Nephron (organoid): ENCODE measurements around the gene PNP.

Source experiments
- H3K27ac Mint-ChIP-seq, 3 experiments: 2 replicates each; pipeline ENCODE4 v1.8.0; 2020; ENCODE audit warnings: mixed read lengths in 3 of 3, mild to moderate bottlenecking in 2 of 3, moderate library complexity in 1 of 3
- H3K27me3 Mint-ChIP-seq: 2 replicates; pipeline ENCODE4 v1.8.0; 2021; ENCODE audit warnings: low read depth, mild to moderate bottlenecking, moderate library complexity, mixed read lengths
- H3K36me3 Mint-ChIP-seq: 2 replicates; pipeline ENCODE4 v1.8.0; 2020; ENCODE audit warnings: low read depth, mixed read lengths
- H3K4me1 Mint-ChIP-seq: 2 replicates; pipeline ENCODE4 v1.8.0; 2020; ENCODE audit warnings: mixed read lengths
- H3K4me3 Mint-ChIP-seq, 3 experiments: 2 replicates each; pipeline ENCODE4 v1.8.0; 2020; ENCODE audit warnings: mild to moderate bottlenecking in 3 of 3, mixed read lengths in 3 of 3, moderate library complexity in 2 of 3
- H3K9me3 Mint-ChIP-seq: 2 replicates; pipeline ENCODE4 v1.8.0; 2020; ENCODE audit warnings: mixed read lengths
- TF ChIP-seq, protein P1 (sequence below), 3 experiments: fragments of 200-600 bp; sonication (generic); IDR thresholded peaks; one replicate each; pipeline ENCODE4 v1.5.0; 2021; ENCODE audit warnings: antibody characterized with exemption in 3 of 3; ENCODE audit not compliant: unreplicated experiment in 3 of 3

PNP gene

DNA sequence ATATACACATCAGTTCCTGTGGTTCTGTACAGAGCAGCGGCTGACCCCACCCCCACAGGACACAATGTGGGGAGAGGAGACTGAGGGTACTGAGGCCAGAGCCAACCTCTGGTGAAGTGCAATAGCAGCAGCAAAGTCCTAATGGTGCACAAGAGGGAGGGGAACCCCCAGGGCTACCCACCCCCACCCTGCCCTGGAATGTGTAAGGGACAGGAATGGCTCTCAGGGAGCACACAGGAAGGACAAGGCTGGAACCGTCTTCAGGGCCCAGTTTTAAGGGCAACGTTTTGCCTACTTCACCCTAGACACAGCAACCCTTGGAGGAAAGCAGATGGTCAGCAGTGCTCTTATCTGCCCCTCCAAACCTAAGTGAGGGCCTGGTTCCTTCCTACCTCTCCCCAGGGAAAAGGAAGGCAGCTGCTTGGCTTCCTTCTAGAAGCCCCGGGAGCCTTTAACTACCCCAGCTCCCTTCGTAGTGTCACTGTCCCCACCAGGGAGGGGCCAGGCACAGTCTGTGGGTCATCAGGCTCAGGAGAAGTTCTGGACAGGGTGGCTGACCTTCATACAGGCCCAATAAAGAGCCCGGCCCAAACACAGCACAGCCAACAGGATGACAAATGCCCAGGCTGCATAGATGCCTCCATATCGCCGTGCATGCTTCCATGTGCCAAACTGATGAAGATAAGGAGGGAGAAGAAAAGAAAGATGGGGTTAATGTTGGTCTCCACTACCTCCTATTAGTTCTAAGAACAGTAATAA lies 11.0 kb upstream of the PNP start:
- peaks cover 18% of the 10 kb centered on the region for H3K4me1 Mint-ChIP-seq
- H3K27ac Mint-ChIP-seq: no peak overlapping the region
- H3K4me3 Mint-ChIP-seq: peak overlapping the region; percentile 53 to 94 (median 93)
- TF ChIP-seq, protein P1, sequence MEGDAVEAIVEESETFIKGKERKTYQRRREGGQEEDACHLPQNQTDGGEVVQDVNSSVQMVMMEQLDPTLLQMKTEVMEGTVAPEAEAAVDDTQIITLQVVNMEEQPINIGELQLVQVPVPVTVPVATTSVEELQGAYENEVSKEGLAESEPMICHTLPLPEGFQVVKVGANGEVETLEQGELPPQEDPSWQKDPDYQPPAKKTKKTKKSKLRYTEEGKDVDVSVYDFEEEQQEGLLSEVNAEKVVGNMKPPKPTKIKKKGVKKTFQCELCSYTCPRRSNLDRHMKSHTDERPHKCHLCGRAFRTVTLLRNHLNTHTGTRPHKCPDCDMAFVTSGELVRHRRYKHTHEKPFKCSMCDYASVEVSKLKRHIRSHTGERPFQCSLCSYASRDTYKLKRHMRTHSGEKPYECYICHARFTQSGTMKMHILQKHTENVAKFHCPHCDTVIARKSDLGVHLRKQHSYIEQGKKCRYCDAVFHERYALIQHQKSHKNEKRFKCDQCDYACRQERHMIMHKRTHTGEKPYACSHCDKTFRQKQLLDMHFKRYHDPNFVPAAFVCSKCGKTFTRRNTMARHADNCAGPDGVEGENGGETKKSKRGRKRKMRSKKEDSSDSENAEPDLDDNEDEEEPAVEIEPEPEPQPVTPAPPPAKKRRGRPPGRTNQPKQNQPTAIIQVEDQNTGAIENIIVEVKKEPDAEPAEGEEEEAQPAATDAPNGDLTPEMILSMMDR (IDR thresholded peaks at IDR 0.05; ENCODE audit: unreplicated experiment in 3 of 3): no peak
- H3K27me3 Mint-ChIP-seq: no peaks in the 10 kb centered on the region
- H3K9me3 Mint-ChIP-seq: no peaks in the 10 kb centered on the region
- peaks cover 22% of the 10 kb centered on the region for H3K36me3 Mint-ChIP-seq

DNA sequence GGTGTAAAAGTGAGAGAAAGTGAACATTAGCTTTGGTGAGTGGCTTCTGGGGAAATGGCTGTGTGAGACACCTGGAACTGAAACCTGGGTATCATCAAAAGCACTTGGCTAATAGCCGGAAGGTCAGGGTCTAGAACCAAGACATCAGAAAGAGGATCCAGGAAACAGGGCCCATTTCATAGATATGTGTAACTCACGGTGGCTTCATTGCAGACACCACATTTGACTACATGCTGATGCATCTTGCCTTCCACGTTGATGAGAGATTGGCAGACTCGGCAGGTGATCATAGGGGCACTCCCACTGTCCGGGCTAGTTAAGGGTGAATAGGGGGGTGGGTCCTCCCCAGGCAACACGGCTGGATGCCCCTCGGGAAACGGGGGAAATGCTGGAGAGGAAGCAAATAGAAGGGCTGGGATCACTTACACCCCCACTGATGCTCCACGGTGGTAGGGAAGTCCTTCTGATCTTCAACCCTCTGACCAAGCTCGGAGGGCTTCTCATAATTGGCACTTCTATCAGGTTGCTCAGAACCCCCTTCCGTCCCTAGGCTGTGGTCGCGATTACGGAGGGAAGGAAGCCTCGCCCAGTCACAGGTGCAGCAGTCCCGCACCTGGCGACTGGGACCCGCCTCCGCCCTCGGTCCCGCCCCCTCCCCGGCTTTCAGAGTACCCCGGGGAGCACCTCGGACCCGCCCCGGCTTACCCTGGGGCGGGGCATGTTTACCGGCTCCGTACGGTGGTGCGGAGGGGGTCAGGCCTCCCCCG lies 8.6 kb upstream of the PNP start:
- H3K4me3 Mint-ChIP-seq: peak overlapping the region; percentile 85 to 94 (median 93)
- H3K27me3 Mint-ChIP-seq: peaks cover 4% of the 10 kb centered on the region
- no peaks in the 10 kb centered on the region for H3K9me3 Mint-ChIP-seq
- H3K4me1 Mint-ChIP-seq: peaks cover 18% of the 10 kb centered on the region
- peak overlapping the region; percentile 30 to 85 (median 72) for H3K27ac Mint-ChIP-seq
- TF ChIP-seq, protein P1 (IDR thresholded peaks at IDR 0.05; ENCODE audit: unreplicated experiment in 3 of 3): no peak
- peaks cover 22% of the 10 kb centered on the region for H3K36me3 Mint-ChIP-seq

DNA sequence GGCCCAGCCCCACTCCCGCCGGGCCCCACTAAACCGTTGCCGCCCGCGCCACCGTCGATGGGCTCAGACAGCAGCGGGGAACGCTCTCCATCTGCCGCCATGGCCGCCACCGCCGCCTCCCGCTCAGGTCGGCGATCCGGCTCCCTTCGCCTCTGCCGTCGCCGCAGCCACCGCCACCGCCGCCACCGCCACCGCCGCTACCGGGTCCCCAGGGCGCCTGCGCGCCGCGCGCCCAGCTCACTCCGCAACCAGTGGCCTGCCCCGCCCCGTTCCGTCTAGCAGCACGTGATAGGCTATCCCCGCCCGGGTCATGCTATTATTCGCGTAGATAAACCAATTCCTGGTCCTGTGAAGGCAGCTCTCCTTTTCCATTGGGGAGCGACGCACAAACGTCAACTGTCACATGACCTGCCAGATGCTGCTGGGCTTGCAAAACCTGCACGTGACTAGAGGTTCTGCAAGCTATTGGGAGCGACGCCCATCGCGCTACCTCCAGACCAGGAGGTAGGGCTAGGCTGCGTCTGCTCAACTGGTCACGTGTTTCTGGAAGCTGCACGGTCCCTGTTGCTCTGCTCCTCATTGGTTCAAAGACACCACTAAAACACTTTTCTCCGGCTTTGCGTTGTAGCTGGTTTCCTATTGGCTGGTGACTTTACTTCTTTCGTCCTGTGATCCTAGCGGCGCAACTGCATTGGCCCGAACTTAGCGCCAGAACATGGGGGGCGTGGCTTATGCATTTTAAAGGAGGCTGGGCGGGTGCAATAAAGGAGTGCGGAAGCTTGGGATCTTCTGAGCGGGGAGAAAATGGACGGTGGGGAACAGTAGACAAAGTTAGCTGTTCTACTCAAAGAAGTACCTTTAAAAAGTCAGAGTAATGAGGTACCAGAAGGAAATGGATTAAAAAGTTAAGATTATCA lies 7.7 kb upstream of the PNP start, which contains the start of gene PIP4P1:
Gene PIP4P1 (minus strand): TSS at position 210 of the 917 bp plus-strand sequence. CDS start 109 bp downstream, at position 101.
- H3K27ac Mint-ChIP-seq: peak within 1 kb of the TSS; percentile 73 to 93 (median 88)
- peaks cover 4% of the 10 kb centered on the region for H3K27me3 Mint-ChIP-seq
- H3K9me3 Mint-ChIP-seq: no peaks in the 10 kb centered on the region
- H3K4me1 Mint-ChIP-seq: peaks cover 18% of the 10 kb centered on the region
- peaks cover 22% of the 10 kb centered on the region for H3K36me3 Mint-ChIP-seq
- H3K4me3 Mint-ChIP-seq: peak within 1 kb of the TSS; percentile 85 to 94 (median 93)
- TF ChIP-seq, protein P1 (IDR thresholded peaks at IDR 0.05; ENCODE audit: unreplicated experiment in 3 of 3): no peak

DNA sequence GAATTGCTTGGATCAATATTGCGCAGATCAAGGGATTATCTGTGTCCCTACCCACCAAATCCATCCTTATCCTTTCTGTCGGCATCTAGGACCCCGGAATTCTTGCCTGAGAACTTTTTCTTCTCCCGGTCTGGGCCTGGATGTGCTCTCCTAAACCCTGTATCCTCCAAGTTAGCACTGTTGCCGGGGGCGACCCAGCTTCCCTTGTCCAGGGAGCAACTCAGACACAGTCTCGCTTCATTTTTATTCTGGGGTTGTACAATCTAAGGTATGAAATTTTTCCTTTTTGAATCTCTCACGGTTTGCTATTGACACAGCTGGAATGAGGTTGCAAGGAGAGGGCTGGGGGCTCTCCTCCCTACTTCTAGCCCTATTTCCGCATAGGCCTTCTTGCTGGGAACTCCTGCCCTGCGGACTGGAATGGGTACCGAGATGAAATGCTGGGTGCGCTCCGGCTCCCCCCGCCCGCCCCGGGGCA lies 403 bp upstream of the PNP start:
- TF ChIP-seq, protein P1 (IDR thresholded peaks at IDR 0.05; ENCODE audit: unreplicated experiment in 3 of 3): no peak
- H3K27ac Mint-ChIP-seq: peak overlapping the region; percentile 56 to 92 (median 90)

DNA sequence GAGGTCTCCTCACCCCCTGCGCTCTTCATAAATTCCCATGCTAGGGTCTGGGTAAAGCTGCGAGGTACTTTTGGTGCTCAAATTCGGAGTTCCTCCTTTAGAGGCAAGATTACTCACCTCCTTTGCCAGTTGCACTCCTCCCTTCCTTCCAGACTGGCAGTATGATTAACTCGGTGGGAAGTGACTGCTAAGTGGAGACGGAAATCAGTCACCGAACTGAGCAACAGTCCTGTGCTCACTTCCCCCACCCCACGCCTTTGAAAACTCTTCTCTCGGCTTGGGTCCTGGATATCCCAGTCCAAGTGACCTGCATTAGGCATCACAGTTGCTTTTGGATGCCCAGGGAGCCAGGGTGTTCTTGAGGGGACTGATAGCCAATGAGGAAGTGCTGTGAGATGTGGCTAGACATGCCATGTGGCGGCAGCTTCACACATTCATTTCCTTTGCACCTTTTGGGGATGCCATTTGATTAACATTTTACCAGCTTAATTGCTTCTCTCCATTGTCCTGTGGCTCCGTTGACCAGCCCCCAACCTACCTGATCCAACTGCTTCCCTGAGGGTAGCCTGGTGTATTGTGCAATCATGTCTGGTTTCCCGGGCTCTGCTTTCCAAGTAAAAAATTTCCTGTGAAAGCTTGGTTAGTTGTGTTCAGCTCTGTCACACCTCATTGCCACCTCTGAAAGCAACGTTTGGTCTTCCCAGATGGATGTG lies 840 bp downstream of the PNP start:
- Mint-ChIP-seq H3K27ac (peak overlapping the region; percentile 56 to 92 (median 90)), H3K9me3 (no peaks in the 10 kb centered on the region), H3K36me3 (peaks cover 10% of the 10 kb centered on the region), H3K4me1 (peaks cover 16% of the 10 kb centered on the region), H3K4me3 (peak overlapping the region; percentile 90 to 93 (median 93)), H3K27me3 (peaks cover 11% of the 10 kb centered on the region)
- TF ChIP-seq, protein P1 (IDR thresholded peaks at IDR 0.05; ENCODE audit: unreplicated experiment in 3 of 3): no peak

More for the DNA sequence above, 403 bp upstream of the PNP start:
- Mint-ChIP-seq H3K27me3 (peaks cover 15% of the 10 kb centered on the region), H3K9me3 (no peaks in the 10 kb centered on the region), H3K4me3 (peak overlapping the region; percentile 90 to 93 (median 93)), H3K4me1 (peaks cover 16% of the 10 kb centered on the region), H3K36me3 (no peaks in the 10 kb centered on the region)
